Skeletal muscle tissue (tissue), 4 donors: ENCODE results near the gene AUTS2. TPM values are rescaled to one million over a fixed set of nuclear protein-coding genes. Genes with fewer than 3 reads are reported as not detected.

Experiments
- H3K27ac ChIP-seq: one replicate; pipeline ENCODE4 v1.7.0; 2013; ENCODE audit warnings: mild to moderate bottlenecking, low read depth, low read length, inconsistent platforms
- H3K27me3 ChIP-seq, 3 donors: one replicate each; pipeline ENCODE4 v1.7.0; 2013; ENCODE audit warnings: low read length in 3 of 3; ENCODE audit not compliant: control insufficient read depth in 3 of 3, insufficient read depth in 3 of 3
- H3K36me3 ChIP-seq, 3 donors: one replicate each; pipeline ENCODE4 v1.7.0; 2013; ENCODE audit warnings: low read length in 3 of 3; ENCODE audit not compliant: control insufficient read depth in 3 of 3, insufficient read depth in 3 of 3
- H3K4me1 ChIP-seq, 3 donors: one replicate each; pipeline ENCODE4 v1.7.0; 2013; ENCODE audit warnings: low read length in 3 of 3, mild to moderate bottlenecking in 3 of 3; ENCODE audit not compliant: control insufficient read depth in 3 of 3, insufficient read depth in 3 of 3
- H3K4me3 ChIP-seq, 3 donors: one replicate each; pipeline ENCODE4 v1.7.0; 2013; ENCODE audit warnings: low read length in 3 of 3
- H3K9ac ChIP-seq, 3 donors: one replicate each; pipeline ENCODE4 v1.7.0; 2013; ENCODE audit warnings: low read length in 3 of 3, mild to moderate bottlenecking in 3 of 3, moderate library complexity in 2 of 3, low read depth in 1 of 3
- H3K9me3 ChIP-seq, 3 donors: one replicate each; pipeline ENCODE4 v1.7.0; 2013; ENCODE audit warnings: low read length in 3 of 3; ENCODE audit not compliant: control insufficient read depth in 3 of 3
- total RNA-seq: library from RNA; depleted of rRNA; stranded (reverse); fragments of >200 nt; gene quantifications from one replicate; pipeline ENCODE4 v1.2.3, GENCODE V29; 2014
- donor health status: Osteomylitis.

Gene AUTS2
- total RNA-seq, 1 donor from 2014 or later: 43.3 TPM

DNA sequence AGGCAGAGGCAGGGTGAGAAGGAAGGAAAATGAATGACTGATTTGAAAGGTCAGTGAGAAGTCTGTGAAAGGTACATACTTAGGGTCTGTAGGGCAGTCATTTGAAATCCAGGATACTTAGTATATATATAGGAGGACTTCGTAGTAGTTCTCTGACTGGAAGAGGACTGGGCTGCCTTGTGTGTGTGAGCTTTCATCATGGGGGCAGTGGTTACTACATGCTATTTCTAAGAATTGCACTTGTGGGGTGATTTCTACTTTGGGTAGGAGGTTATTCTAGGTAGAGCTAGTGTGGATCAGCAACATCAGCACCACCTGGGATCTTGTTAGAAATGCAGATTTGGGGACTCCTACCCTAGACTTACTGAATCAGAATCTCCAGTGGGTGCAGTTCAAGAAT, 104.1 kb downstream of the AUTS2 start:
- H3K27me3 ChIP-seq: no peaks in the 10 kb centered on the region
- no peak overlapping the region for H3K4me3 ChIP-seq
- H3K9ac ChIP-seq: no peak overlapping the region
- H3K9me3 ChIP-seq: no peaks in the 10 kb centered on the region
- H3K4me1 ChIP-seq: no peaks in the 10 kb centered on the region
- no peak overlapping the region for H3K27ac ChIP-seq
- H3K36me3 ChIP-seq: no peaks in the 10 kb centered on the region

DNA sequence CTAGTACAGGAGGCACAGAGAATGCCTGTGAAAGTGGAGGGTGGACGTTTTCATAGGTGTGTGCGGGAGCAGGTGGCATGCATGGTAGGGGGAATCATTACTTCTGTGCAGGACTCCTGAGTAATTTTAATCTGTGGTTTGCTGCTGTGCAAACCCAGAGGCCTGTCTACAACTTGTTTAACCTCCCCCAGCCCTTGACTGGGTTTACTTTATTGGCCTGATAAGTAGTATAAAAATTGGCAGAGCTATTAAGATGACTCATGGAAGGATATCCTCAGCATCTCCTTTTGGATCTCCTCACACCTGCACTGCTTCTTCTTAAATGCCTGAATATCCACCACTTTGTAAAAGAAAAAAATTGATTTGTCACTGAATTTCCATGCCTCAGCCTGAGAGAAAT, 104.8 kb downstream of the AUTS2 start:
- no peak overlapping the region for H3K4me3 ChIP-seq
- no peaks in the 10 kb centered on the region for H3K9me3 ChIP-seq
- no peaks in the 10 kb centered on the region for H3K27me3 ChIP-seq

DNA sequence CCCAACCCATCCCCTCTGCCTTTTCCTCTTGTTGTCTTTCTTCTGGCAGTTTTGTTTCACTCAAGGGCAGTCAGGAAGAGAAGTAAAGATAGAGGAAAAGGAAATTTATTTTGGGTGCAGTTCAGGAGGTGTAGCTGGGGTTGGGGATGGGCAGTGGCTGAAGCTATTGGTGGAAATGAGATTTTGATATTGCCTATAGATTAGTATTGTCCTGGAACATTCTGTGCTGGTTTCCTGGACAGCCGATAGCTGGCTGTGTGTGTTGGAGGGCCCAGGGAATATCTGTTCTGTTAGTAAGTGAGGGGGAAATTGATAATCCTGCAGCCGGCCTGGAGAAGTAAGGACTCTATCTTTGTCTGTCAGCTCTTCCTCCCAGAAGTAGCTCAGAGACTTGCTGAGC, 107.8 kb downstream of the AUTS2 start:
- no peaks in the 10 kb centered on the region for H3K27me3 ChIP-seq
- H3K27ac ChIP-seq: no peak overlapping the region
- no peak overlapping the region for H3K4me3 ChIP-seq
- no peaks in the 10 kb centered on the region for H3K9me3 ChIP-seq
- no peak overlapping the region for H3K9ac ChIP-seq
- H3K36me3 ChIP-seq: no peaks in the 10 kb centered on the region
- peaks cover 0 to 5% (median 0%) of the 10 kb centered on the region in 3 donors for H3K4me1 ChIP-seq

More for the DNA sequence above, 104.8 kb downstream of the AUTS2 start:
- Histone ChIP-seq H3K9ac (no peak overlapping the region), H3K4me1 (no peaks in the 10 kb centered on the region), H3K27ac (no peak overlapping the region), H3K36me3 (no peaks in the 10 kb centered on the region)

GRCh38 chr7:69708857-69709256, 110.6 kb downstream of the AUTS2 start:
- Histone ChIP-seq H3K36me3 (no peaks in the 10 kb centered on the region), H3K27ac (no peak overlapping the region), H3K4me3 (no peak overlapping the region), H3K27me3 (no peaks in the 10 kb centered on the region), H3K9ac (no peak overlapping the region), H3K9me3 (no peaks in the 10 kb centered on the region), H3K4me1 (peaks cover 0 to 5% (median 0%) of the 10 kb centered on the region in 3 donors)

DNA sequence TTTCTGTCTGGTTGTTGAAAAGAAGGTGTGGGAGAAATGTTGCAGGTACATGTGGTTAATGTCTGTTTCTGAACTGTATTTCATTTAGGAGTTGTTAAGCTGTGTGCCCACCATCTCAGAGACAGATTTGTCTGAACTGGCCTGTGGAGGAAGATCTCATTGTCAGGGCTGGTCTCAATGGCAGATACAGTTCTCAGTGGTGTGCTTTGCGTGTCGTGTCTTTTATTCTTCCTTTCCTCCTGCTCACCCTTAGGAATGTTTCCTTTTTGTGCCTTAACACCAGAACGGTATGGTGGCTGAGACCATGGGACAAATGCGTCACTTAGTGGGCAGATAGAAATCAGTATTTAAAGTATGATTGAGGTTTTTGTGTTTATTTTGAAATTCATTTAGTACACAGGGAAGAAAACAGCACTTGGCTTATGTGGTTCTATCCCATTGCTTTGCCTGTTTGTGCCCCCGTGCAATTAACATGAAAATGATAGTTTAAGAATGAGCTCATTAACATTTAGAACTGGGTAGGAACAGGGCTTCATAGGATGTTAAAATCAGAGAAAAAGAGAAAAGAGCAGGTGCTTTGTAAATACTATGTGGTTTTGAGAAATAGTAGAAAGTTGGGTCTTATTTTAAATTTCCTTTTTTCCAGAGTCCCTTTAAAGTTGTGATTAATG, 112.6 kb downstream of the AUTS2 start:
- Histone ChIP-seq H3K27me3 (no peaks in the 10 kb centered on the region), H3K27ac (no peak overlapping the region), H3K4me1 (peaks cover 0 to 5% (median 0%) of the 10 kb centered on the region in 3 donors), H3K9me3 (no peaks in the 10 kb centered on the region), H3K4me3 (no peak overlapping the region), H3K9ac (no peak overlapping the region), H3K36me3 (no peaks in the 10 kb centered on the region)

DNA sequence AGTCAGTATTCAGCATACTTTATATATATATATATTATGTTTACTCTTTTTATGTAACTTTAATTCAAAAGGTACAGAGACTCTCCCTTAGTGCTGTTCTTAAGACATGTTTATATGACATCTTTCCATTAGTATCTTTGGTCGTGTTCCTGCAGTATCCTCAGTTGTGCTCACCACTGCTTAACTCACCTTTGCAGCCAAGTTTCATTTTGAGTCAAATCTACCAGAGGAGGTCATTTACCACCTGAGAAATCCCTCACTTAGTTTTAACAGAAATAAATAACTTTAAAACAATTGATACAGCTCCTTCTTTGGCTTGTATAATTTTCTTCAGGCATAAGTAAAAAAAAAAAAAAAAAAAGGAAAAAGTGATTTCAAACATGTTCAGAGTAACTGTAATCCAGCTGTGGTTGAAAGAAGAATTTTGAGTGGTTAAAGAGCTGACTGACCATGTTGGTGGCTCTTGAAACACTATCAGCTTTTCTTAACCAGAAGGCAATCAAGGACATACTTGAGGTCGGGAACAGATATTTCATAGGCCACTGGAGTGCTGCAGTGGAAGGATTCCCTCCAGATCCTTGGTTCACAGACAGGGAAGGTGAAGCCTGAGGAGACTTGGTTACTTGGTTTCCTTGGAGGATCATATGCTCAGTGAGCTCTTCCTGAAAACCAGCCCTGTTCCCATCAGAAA, 116.8 kb downstream of the AUTS2 start:
- no peak overlapping the region for H3K4me3 ChIP-seq
- H3K27ac ChIP-seq: no peak overlapping the region
- no peaks in the 10 kb centered on the region for H3K4me1 ChIP-seq
- no peaks in the 10 kb centered on the region for H3K27me3 ChIP-seq
- H3K9me3 ChIP-seq: no peaks in the 10 kb centered on the region
- H3K9ac ChIP-seq: no peak overlapping the region
- H3K36me3 ChIP-seq: no peaks in the 10 kb centered on the region

- Histone ChIP-seq H3K36me3 (no peaks in the 10 kb centered on the region), H3K9me3 (no peaks in the 10 kb centered on the region), H3K4me3 (no peak overlapping the region), H3K27ac (no peak overlapping the region), H3K4me1 (no peaks in the 10 kb centered on the region), H3K9ac (no peak overlapping the region), H3K27me3 (no peaks in the 10 kb centered on the region)
Observed at GRCh38 chr7:69717221-69717620, 118.9 kb downstream of the AUTS2 start.

DNA sequence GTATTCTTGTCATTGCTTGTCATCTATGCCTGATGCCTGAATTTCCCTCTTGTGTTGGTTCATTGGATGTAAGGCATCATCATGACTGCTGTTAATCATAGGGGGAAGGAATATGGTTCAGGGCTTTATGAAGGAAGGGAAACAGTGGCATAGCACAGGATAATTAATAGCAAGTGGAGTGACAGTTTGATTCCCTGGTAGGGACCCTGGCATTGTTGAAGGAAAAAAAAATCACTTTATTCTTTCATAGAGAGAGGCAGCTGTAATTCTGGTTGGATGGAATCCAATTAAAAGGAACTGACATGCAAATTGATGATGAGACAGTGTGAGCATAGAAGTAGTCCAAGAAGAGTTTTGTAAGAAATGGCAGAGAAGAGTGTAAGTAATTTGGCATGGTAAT, 121.4 kb downstream of the AUTS2 start:
- Histone ChIP-seq H3K27me3 (no peaks in the 10 kb centered on the region), H3K9ac (no peak overlapping the region), H3K27ac (no peak overlapping the region), H3K4me1 (no peaks in the 10 kb centered on the region), H3K4me3 (no peak overlapping the region), H3K9me3 (no peaks in the 10 kb centered on the region), H3K36me3 (no peaks in the 10 kb centered on the region)

DNA sequence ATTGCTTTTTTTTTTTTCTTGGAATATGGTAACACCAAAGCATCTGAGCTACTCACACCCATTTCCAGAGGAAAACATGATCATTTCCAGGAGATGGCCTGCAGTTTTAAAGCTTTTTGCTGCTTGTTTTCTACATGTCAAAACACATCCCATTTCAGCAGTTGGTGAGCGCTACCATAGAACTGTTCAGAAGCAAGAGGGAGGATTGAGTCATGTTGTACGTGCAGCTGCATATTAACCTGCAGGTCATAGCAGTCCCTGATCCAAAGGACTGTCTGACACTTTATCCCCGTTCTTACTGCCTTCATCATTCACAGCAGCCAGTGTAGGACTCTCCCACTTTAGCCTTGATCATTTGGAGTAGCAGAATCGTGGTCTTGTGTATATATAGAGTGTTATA, 124.6 kb downstream of the AUTS2 start:
- Histone ChIP-seq H3K4me1 (peaks cover 0 to under 1% (median 0%) of the 10 kb centered on the region in 3 donors), H3K4me3 (no peak overlapping the region), H3K9me3 (no peaks in the 10 kb centered on the region), H3K27ac (no peak overlapping the region), H3K9ac (no peak overlapping the region), H3K27me3 (no peaks in the 10 kb centered on the region), H3K36me3 (no peaks in the 10 kb centered on the region)

DNA sequence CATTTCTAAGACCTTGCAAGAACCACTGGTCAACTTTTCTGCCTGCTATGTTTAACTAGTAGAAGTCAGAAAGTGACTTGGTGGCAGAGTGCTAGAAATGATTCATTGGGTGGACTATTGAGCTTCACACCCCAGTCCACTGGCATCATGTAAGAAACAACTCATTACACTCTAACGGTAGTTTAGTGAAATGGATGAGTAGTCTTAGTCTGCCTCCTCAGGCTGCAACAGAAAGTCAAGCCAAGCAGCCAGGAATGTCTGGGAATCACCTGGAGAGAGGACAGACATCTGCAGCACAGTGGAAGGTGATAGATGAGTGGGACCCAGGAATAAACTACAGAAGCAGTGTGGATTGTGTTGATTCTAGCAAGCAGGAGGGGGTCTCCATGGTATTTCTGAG, 125.4 kb downstream of the AUTS2 start:
- no peak overlapping the region for H3K27ac ChIP-seq
- H3K27me3 ChIP-seq: no peaks in the 10 kb centered on the region
- no peaks in the 10 kb centered on the region for H3K9me3 ChIP-seq
- H3K4me3 ChIP-seq: no peak overlapping the region
- H3K4me1 ChIP-seq: peaks cover 0 to 3% (median 2%) of the 10 kb centered on the region in 3 donors
- H3K36me3 ChIP-seq: no peaks in the 10 kb centered on the region
- H3K9ac ChIP-seq: no peak overlapping the region
